Lung (tissue), 12 donors: ENCODE data around the gene ARL2. TPM values are rescaled to one million over a fixed set of nuclear protein-coding genes. Genes with fewer than 3 reads are reported as not detected.
A peak's percentile ranks its signal among the peaks of the same experiment; 100 is the strongest.

Source experiments
- ATAC-seq: fragments of 200-7000 bp; cut with Tn5 transposase; one replicate; pipeline ENCODE4 v1.9.1; 2020; ENCODE audit warnings: moderate number of reproducible peaks; ENCODE audit not compliant: insufficient read depth, low FRiP score
- DNase-seq, 3 donors: peaks; one replicate each; pipeline ENCODE4 v3.0.0-alpha.2; 2013 to 2017
- H3K27ac ChIP-seq, 2 donors: one replicate each; pipeline ENCODE4 v1.5.1; 2013; ENCODE audit warnings: mild to moderate bottlenecking in 2 of 2, moderate library complexity in 2 of 2, control low read depth in 1 of 2, inconsistent platforms in 1 of 2, low read depth in 1 of 2, low read length in 1 of 2
- H3K27me3 ChIP-seq, 3 donors: one replicate each; pipeline ENCODE4 v1.5.1; 2013; ENCODE audit warnings: low read length in 2 of 3; ENCODE audit not compliant: control insufficient read depth in 3 of 3, insufficient read depth in 3 of 3
- H3K36me3 ChIP-seq, 4 donors: one replicate each; pipeline ENCODE4 v1.5.1; 2013; ENCODE audit warnings: low read length in 4 of 4, mild to moderate bottlenecking in 1 of 4, moderate library complexity in 1 of 4; ENCODE audit not compliant: control insufficient read depth in 4 of 4, insufficient read depth in 4 of 4
- H3K4me1 ChIP-seq, 5 donors: one replicate each; pipeline ENCODE4 v1.5.1; 2013; ENCODE audit warnings: low read length in 5 of 5, mild to moderate bottlenecking in 2 of 5, moderate library complexity in 1 of 5; ENCODE audit not compliant: control insufficient read depth in 5 of 5, insufficient read depth in 5 of 5
- H3K4me3 ChIP-seq: one replicate; pipeline ENCODE4 v1.5.1; 2013; ENCODE audit warnings: mild to moderate bottlenecking, control low read depth, moderate library complexity
- H3K9ac ChIP-seq, 2 donors: one replicate each; pipeline ENCODE4 v1.5.1; 2013; ENCODE audit warnings: low read length in 2 of 2, control low read depth in 1 of 2; ENCODE audit not compliant: insufficient read depth in 1 of 2
- H3K9me3 ChIP-seq, 4 donors: one replicate each; pipeline ENCODE4 v1.5.1; 2013; ENCODE audit warnings: low read length in 3 of 4, mild to moderate bottlenecking in 1 of 4, moderate library complexity in 1 of 4; ENCODE audit not compliant: control insufficient read depth in 4 of 4, insufficient read depth in 3 of 4
- CTCF ChIP-seq: IDR thresholded peaks from 2 replicates; pipeline ENCODE4 v1.5.1; 2012; ENCODE audit warnings: mild to moderate bottlenecking; ENCODE audit errors: control extremely low read depth, extremely low read depth
- WGBS, 2 donors: extraction: QIAGEN DNeasy Blood & Tissue Kit; methylation state at CpG; one replicate each; pipeline ENCODE4 v1.1.7; 2013; 5-methylcytosine and 5-hydroxymethylcytosine counted together
- polyA plus RNA-seq, 2 donors: library from polyadenylated mRNA; stranded (reverse); fragments of 200-250 nt; gene quantifications; one replicate each; pipeline ENCODE4 v1.2.1, GENCODE V29; 2013
- total RNA-seq, 2 donors: library from RNA; depleted of rRNA in 1 of 2; stranded (reverse); fragments of >200 nt in 1 of 2; gene quantifications; one replicate each; pipeline ENCODE4 v1.2.1, GENCODE V29; 2014 to 2021
- donor health status: control.
- donor health status: control.
- donor health status: Bipolar disorder and iron deficiency.
- donor health status: healthy.
- donor health status: DM: yes; HTN: yes; CAD: no.

ARL2 gene
- total and polyA plus RNA-seq, 4 donors: 37.4 to 127 (median 94.0) TPM

DNA sequence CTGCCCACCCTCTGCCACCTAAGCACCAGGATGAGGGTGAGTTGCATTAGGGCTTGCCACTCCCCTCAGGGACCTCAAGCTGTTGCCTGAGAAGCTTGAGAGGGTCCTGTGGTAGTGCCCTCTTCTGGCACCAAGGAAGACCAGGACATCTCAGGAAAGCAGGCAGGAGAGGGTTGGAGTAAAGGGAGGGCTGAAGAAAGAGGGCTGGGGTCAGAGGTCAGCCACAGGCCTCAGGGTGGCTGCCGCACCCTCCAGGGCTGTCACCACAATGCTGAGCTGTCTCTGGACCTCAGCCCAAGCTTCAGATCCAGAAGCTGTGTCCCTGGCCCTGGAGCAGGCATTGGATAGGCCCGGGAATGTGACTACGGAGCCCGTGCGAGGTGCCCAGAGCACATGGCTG, 31.1 kb downstream of the ARL2 start:
- H3K4me1 ChIP-seq: peaks cover 0 to 28% (median 0%) of the 10 kb centered on the region in 5 donors
- H3K9ac ChIP-seq: no peak overlapping the region
- H3K27ac ChIP-seq: no peak overlapping the region
- no peaks in the 10 kb centered on the region for H3K9me3 ChIP-seq
- H3K4me3 ChIP-seq: no peak overlapping the region
- DNase-seq (no peak), ATAC-seq (no peak)
- no peaks in the 10 kb centered on the region for H3K27me3 ChIP-seq
- H3K36me3 ChIP-seq: peaks cover 0 to 18% (median 8%) of the 10 kb centered on the region in 4 donors
- WGBS, 2 donors: 92 to 94% methylated on average over 5 of the region's 5 CpGs
- TF ChIP-seq CTCF: no peak

DNA sequence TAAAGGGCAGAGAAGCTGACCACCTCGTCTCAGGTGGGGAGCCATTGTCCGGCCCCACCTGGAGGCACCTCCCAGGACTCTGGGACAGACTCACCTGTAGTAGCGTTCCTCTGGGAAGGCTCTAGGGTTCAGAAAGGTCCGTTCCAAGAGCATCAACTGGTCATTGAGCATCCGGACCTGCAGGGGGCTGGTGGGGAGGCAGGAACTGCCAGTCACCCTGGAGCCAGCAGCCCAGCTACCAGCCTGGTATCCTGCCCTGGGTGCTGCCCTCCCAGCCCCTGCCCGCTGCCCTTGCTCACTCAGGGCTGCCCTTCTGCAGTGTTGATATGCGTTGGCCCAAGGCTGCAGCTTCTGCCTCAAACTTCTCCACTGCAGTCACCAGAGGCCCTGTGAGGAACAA, 31.8 kb downstream of the ARL2 start:
- H3K27me3 ChIP-seq: no peaks in the 10 kb centered on the region
- no peak for ATAC-seq
- H3K9ac ChIP-seq: no peak overlapping the region
- 90 to 93% methylated on average over 7 of the region's 7 CpGs for WGBS, 2 donors
- no peak for TF ChIP-seq CTCF
- H3K27ac ChIP-seq: no peak overlapping the region
- no peak for DNase-seq
- no peaks in the 10 kb centered on the region for H3K9me3 ChIP-seq
- H3K36me3 ChIP-seq: peaks cover 0 to 18% (median 8%) of the 10 kb centered on the region in 4 donors
- peaks cover 0 to 23% (median 0%) of the 10 kb centered on the region in 5 donors for H3K4me1 ChIP-seq
- H3K4me3 ChIP-seq: no peak overlapping the region

- no peaks in the 10 kb centered on the region for H3K27me3 ChIP-seq
- DNase-seq (peak in 2 of 3 donors; percentile 30 to 35), ATAC-seq (no peak)
- no peak overlapping the region for H3K9ac ChIP-seq
- TF ChIP-seq CTCF: no peak
- H3K36me3 ChIP-seq: peaks cover 0 to 18% (median 8%) of the 10 kb centered on the region in 4 donors
- 15 to 17% methylated on average over 53 to 56 of the region's 56 CpGs for WGBS, 2 donors
- peaks cover 0 to 17% (median 0%) of the 10 kb centered on the region in 5 donors for H3K4me1 ChIP-seq
- H3K27ac ChIP-seq: peak overlapping the region in 1 of 2 donors; percentile 47
- H3K4me3 ChIP-seq: peak overlapping the region; percentile 35
- H3K9me3 ChIP-seq: no peaks in the 10 kb centered on the region
These were observed 33.8 kb downstream of the ARL2 start for GRCh38 chr11:65047581-65048422.
